AG04449 (cell line): ENCODE results near the gene SUGCT.

Source experiments
- CTCF ChIA-PET: fragments of 350-600 bp; formaldehyde crosslinking; extraction: SDS; loops from one replicate; lab custom pipeline; 2021; ENCODE audit warnings: antibody characterized with exemption; lab: Yijun Ruan, JAX
- POLR2A ChIA-PET: fragments of 400-600, 350-600 bp; formaldehyde crosslinking; extraction: SDS; loops from one replicate; lab custom pipeline; 2020; ENCODE audit warnings: antibody characterized with exemption, inconsistent platforms; lab: Yijun Ruan, JAX
- DNase-seq: peaks from one replicate; pipeline ENCODE4 v3.0.0-alpha.2; 2010; ENCODE audit warnings: low read depth, low spot score
- H3K4me3 ChIP-seq: 2 replicates; pipeline ENCODE4 v1.5.1; 2011; ENCODE audit warnings: low read depth, mild to moderate bottlenecking, control low read depth, low read length
- CTCF ChIP-seq: IDR thresholded peaks from one replicate; pipeline ENCODE4 v1.5.1; 2011; ENCODE audit warnings: mild to moderate bottlenecking, moderate library complexity, low read length, control low read depth, inconsistent platforms; ENCODE audit not compliant: insufficient read depth; ENCODE audit errors: missing control alignments

SUGCT gene

DNA sequence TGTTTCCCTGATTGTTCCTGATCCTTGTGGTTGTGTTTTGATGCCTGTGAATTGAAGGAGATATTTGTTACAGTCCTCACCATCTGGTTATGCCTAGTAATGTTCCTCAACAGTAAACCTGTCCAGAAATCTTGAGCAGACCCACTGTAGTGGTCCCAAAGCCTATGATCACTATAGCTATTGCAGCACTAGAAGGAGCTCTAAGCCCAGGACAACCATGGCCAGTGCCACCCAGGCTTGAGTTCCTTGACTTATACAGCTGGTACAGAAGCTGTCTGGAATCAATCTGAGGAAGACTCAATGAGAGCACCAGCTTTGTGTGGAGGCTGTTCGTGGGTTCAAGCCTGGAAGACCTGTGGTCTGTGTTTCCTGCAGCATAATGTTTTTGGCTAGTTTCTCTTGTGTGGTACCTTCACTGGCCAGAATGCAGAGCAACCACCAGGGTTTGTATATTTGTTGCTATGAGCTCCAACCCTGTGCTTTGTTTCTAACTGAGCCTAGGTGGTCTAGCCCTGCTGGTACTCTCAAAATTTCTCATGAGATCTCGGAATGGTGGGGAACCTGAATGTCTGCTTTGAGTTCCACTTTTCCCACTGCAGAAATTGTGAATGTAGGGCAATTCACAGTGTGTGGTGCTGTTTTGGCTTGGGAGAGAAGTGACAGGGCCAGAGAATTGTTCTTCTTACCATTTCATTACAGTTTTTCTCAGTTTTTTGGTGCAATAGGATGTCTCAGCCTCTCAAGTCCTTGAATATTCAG, 355.2 kb downstream of the SUGCT start:
- no peak for TF ChIP-seq CTCF
- H3K4me3 ChIP-seq: no peak overlapping the region
- no peak for DNase-seq
- POLR2A ChIA-PET: no interaction called here
- CTCF ChIA-PET: interaction anchor here (1.6 to 1.8 kb wide), 2 partner anchors 17 to 272 kb away, joined by 3 to 7 read pairs; no protein-coding TSS in a partner anchor

- CTCF ChIA-PET: interaction anchor here (1.6 to 1.8 kb wide), 2 partner anchors 17 to 272 kb away, joined by 3 to 7 read pairs; no protein-coding TSS in a partner anchor
- H3K4me3 ChIP-seq: no peak overlapping the region
- POLR2A ChIA-PET: no interaction called here
- TF ChIP-seq CTCF: no peak
- no peak for DNase-seq
These were observed 355.8 kb downstream of the SUGCT start for GRCh38 chr7:40490603-40490924.

DNA sequence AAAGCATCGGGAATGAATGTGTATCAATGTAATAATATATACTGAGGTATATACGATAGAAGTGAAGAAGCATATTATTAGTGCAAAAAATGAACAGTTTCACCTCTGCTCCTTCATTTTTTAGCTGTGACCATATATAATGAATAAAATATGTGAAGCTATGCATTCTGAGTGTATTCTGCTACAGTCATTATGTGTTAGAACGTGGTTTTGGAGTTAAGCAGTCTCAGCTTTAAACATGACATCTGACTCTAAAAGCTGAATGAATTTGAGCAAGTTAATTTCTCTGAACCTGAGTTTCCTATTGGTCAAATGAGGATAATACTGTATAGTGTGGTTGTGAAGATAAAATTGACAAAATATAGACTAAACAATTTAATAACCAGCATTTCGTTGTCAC, 358.1 kb downstream of the SUGCT start:
- ChIA-PET CTCF (interaction anchor here (0.9 to 1.9 kb wide), 5 partner anchors 10 to 162 kb away, joined by 3 to 10 read pairs (median 4); no protein-coding TSS in a partner anchor), POLR2A (interaction anchor here (1.2 to 1.3 kb wide), 2 partner anchors 23 to 79 kb away, joined by 5 to 7 read pairs; no protein-coding TSS in a partner anchor)
- no peak for DNase-seq
- H3K4me3 ChIP-seq: no peak overlapping the region
- no peak for TF ChIP-seq CTCF

DNA sequence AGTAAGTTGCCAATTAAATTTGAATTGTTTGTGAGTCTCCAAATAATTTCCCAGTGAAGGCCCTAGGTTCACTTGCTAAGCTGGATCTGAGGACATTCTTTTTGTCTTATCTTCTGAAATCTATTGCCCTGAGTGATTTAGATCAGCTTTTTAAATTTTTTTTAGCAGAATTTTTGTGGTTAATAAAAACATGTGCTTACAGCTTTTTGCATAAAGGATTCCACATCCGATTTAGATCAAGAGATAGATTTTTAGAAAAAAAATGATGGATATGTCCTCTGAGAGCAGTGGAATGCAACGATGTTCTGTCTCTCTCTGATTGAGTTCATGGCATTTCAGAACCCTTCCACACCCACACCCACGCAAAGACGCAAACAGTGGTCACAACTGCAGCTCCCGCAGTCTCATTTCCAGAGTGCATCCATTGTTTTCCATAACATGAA, 358.8 kb downstream of the SUGCT start:
- no peak for TF ChIP-seq CTCF
- POLR2A ChIA-PET: interaction anchor here (1.2 to 1.3 kb wide), 2 partner anchors 24 to 78 kb away, joined by 5 to 7 read pairs; no protein-coding TSS in a partner anchor
- CTCF ChIA-PET: interaction anchor here (0.9 to 1.9 kb wide), 6 partner anchors 10 to 261 kb away, joined by 3 to 10 read pairs (median 4); no protein-coding TSS in a partner anchor
- DNase-seq: no peak
- H3K4me3 ChIP-seq: no peak overlapping the region

- H3K4me3 ChIP-seq: no peak overlapping the region
- DNase-seq: no peak
- no peak for TF ChIP-seq CTCF
- CTCF ChIA-PET: no interaction called here
- POLR2A ChIA-PET: no interaction called here
These were observed 364.2 kb downstream of the SUGCT start for GRCh38 chr7:40498924-40499510.

DNA sequence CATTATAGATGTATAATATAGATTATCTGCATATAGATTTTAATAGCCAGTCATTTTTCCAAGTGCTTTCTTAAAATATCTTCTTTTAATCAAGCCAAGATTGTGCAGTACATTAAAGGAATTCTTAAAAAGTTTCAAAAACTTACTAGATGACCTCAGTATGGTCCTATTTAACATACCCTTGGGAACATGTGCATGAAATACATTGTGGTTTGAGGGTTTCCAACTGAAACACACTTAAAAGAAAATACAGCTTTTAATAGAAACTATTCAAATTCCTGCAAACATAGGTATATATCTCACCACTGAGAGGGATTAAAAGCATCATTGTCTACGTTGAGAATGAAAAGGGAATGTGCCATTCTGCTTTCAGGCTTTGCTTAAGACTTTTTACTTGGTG, 364.9 kb downstream of the SUGCT start:
- no peak for DNase-seq
- ChIA-PET POLR2A (no interaction called here), CTCF (no interaction called here)
- H3K4me3 ChIP-seq: no peak overlapping the region
- TF ChIP-seq CTCF: no peak
